Measurements from ENCODE around the gene RHBG. TPM values are rescaled to one million over a fixed set of nuclear protein-coding genes. Genes with fewer than 3 reads are reported as not detected.
A peak's percentile ranks its signal among the peaks of the same experiment; 100 is the strongest.
"Not testable (repeated sequence)": the region's sequence is repeated elsewhere in the genome, so short reads cannot be mapped to it uniquely, and the experiment has no call there.

Gene RHBG
- total RNA-seq, 1 donor from 2014 or later: under 0.01 TPM

DNA sequence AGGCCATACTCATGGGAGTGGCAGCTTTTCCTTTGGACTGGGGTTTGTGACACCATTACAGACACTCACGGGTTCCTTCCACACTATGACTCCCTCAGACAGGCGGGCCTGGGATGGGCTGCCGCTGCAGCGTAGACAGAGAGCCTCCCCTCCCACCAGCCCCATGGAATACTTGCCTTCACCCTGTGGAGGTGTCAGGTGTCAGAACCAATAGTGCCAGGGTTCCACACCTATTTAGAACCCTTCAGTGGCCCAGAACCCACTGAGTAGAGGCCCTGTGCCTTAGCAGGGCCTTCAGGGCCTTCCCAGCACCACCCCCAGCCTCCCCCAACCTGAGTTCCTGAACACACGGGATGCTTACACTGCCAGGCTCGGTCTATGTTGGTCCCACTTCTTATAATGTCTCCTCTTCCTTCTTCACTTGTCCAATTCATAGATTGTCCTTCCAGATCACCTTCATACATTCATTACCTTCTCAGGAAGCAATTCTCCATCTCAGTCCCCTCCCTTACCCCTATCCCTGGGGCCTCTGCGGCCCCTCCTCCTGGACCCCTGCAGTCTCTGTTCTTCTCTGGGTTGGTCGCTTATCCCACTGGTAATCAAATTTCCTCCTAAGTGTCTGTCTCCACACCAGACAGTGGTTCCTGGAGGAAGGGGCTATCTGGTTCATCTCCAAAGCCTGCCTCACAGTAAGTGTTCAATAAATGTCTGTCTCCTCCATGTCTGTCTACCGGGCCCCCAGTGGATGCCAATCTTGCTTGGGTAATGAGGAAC lies 1.4 kb upstream of the RHBG start:
- H3K36me3 ChIP-seq (ENCODE audit: control insufficient read depth, insufficient read depth, low read length): no peaks in the 10 kb centered on the region
- H3K27me3 ChIP-seq (ENCODE audit: control insufficient read depth, insufficient read depth, low read length): no peaks in the 10 kb centered on the region
- no peak for FAIRE-seq
- TF ChIP-seq, protein P1, sequence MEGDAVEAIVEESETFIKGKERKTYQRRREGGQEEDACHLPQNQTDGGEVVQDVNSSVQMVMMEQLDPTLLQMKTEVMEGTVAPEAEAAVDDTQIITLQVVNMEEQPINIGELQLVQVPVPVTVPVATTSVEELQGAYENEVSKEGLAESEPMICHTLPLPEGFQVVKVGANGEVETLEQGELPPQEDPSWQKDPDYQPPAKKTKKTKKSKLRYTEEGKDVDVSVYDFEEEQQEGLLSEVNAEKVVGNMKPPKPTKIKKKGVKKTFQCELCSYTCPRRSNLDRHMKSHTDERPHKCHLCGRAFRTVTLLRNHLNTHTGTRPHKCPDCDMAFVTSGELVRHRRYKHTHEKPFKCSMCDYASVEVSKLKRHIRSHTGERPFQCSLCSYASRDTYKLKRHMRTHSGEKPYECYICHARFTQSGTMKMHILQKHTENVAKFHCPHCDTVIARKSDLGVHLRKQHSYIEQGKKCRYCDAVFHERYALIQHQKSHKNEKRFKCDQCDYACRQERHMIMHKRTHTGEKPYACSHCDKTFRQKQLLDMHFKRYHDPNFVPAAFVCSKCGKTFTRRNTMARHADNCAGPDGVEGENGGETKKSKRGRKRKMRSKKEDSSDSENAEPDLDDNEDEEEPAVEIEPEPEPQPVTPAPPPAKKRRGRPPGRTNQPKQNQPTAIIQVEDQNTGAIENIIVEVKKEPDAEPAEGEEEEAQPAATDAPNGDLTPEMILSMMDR (IDR thresholded peaks at IDR 0.05; ENCODE audit: insufficient read depth, low read length, severe bottlenecking): no peak
- no peak overlapping the region for H3K4me3 ChIP-seq (ENCODE audit: low read depth, low read length)
- DNase-seq (ENCODE audit: low read depth): no peak

DNA sequence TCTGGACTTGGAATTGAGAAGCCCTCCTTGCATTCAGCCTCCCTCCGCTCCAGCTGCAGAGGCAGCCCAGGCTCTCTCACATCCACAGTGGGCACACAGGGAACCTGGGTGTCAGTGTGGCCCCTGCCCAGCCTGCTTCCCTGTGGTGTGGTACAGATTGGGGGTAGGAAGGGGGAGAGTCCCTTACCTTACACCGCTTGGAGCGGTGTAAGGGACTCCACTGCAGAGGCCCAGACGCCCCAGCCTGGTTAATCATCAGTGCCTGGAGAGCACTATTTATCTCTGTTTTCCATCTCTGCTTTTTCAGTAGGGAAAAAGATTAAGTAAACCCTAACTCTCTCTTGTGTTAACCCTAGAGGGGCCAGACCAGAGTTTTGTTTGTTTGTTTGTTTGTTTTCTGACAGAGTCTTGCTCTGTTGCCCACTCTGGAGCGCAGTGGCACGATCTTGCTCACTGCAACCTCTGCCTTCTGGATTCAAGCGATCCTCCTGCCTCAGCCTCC lies 803 bp upstream of the RHBG start:
- no peak for FAIRE-seq
- TF ChIP-seq, protein P1 (IDR thresholded peaks at IDR 0.05; ENCODE audit: insufficient read depth, low read length, severe bottlenecking): no peak
- no peaks in the 10 kb centered on the region for H3K27me3 ChIP-seq (ENCODE audit: control insufficient read depth, insufficient read depth, low read length)
- H3K4me3 ChIP-seq (ENCODE audit: low read depth, low read length): no peak overlapping the region
- no peaks in the 10 kb centered on the region for H3K36me3 ChIP-seq (ENCODE audit: control insufficient read depth, insufficient read depth, low read length)
- no peak for DNase-seq (ENCODE audit: low read depth)

DNA sequence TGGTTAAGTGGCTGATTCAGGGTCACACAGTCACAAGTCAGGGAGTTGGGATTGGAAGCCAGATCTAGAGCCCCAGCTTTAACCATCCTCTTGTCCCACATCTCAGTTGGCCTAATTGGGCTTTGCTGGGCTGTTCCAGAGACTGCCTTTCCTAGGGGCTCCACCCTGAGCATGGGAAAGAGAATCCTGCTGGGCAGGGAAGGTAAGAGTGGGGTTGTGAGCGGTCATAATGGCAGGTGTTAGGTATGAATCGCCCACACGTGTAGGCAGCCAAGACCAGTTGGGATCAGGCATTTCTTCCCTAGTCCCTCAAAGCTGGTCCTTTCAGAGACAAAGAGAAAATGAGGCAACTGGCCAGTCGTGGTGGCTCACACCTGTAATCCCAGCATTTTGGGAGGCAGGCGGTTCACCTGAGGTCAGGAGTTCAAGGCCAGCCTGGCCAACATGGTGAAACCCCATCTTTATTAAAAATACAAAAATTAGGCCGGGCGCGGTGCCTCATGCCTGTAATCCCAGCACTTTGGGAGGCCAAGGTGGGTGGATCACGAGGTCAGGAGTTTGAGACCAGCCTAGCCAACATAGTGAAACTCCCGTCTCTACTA lies 775 bp downstream of the RHBG start:
- not testable (repeated sequence) for H3K36me3 ChIP-seq (ENCODE audit: control insufficient read depth, insufficient read depth, low read length); DNase-seq (ENCODE audit: low read depth); FAIRE-seq; H3K27me3 ChIP-seq (ENCODE audit: control insufficient read depth, insufficient read depth, low read length); H3K4me3 ChIP-seq (ENCODE audit: low read depth, low read length)

- TF ChIP-seq, protein P1 (IDR thresholded peaks at IDR 0.05; ENCODE audit: insufficient read depth, low read length, severe bottlenecking): no peak
- DNase-seq (ENCODE audit: low read depth): peak; percentile 54
- FAIRE-seq: no peak
- Histone ChIP-seq H3K27me3 (ENCODE audit: control insufficient read depth, insufficient read depth, low read length) (peaks cover 2% of the 10 kb centered on the region), H3K36me3 (ENCODE audit: control insufficient read depth, insufficient read depth, low read length) (no peaks in the 10 kb centered on the region), H3K4me3 (ENCODE audit: low read depth, low read length) (no peak overlapping the region)
These were observed 2.7 kb downstream of the RHBG start for GRCh38 chr1:156371553-156372264.

DNA sequence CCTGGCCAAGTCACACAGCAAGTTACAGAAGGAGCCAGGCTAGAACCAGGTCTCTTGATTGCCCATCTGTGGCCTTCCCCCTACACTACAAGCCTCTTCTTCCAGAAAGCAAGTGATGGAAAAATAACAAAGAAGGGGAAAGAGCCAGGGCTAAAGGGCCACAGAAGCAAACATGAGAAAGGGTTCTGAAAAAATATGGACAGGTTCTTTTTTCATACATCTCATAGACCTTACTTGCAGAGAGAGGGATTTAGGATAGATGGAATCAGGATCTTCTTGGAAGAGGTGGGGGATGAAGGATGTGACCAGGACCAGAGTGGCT lies 3.2 kb downstream of the RHBG start:
- FAIRE-seq (no peak), DNase-seq (ENCODE audit: low read depth) (no peak)
- no peak overlapping the region for H3K4me3 ChIP-seq (ENCODE audit: low read depth, low read length)
- H3K27me3 ChIP-seq (ENCODE audit: control insufficient read depth, insufficient read depth, low read length): peaks cover 2% of the 10 kb centered on the region
- TF ChIP-seq, protein P1 (IDR thresholded peaks at IDR 0.05; ENCODE audit: insufficient read depth, low read length, severe bottlenecking): no peak
- H3K36me3 ChIP-seq (ENCODE audit: control insufficient read depth, insufficient read depth, low read length): no peaks in the 10 kb centered on the region

- TF ChIP-seq, protein P1 (IDR thresholded peaks at IDR 0.05; ENCODE audit: insufficient read depth, low read length, severe bottlenecking): no peak
- H3K4me3 ChIP-seq (ENCODE audit: low read depth, low read length): no peak overlapping the region
These were observed 3.9 kb downstream of the RHBG start for GRCh38 chr1:156372876-156373275.

More at GRCh38 chr1:156372876-156373275, 3.9 kb downstream of the RHBG start:
- DNase-seq (ENCODE audit: low read depth) (no peak), FAIRE-seq (no peak)
- H3K36me3 ChIP-seq (ENCODE audit: control insufficient read depth, insufficient read depth, low read length): no peaks in the 10 kb centered on the region
- H3K27me3 ChIP-seq (ENCODE audit: control insufficient read depth, insufficient read depth, low read length): peaks cover 2% of the 10 kb centered on the region

Data from bronchial epithelial cell (primary cell).